Mucosa of rectum (tissue), 2 donors: ENCODE measurements around the gene FAM124A.

Source experiments
- H3K27ac ChIP-seq, 2 donors: one replicate each; pipeline ENCODE4 v1.7.0; 2013; ENCODE audit warnings: inconsistent platforms in 2 of 2, low read depth in 2 of 2, low read length in 2 of 2
- H3K27me3 ChIP-seq, 2 donors: one replicate each; pipeline ENCODE4 v1.7.0; 2013; ENCODE audit warnings: low read length in 2 of 2; ENCODE audit not compliant: control insufficient read depth in 2 of 2, insufficient read depth in 2 of 2
- H3K36me3 ChIP-seq, 2 donors: one replicate each; pipeline ENCODE4 v1.7.0; 2013; ENCODE audit warnings: low read length in 2 of 2; ENCODE audit not compliant: control insufficient read depth in 2 of 2, insufficient read depth in 2 of 2
- H3K4me1 ChIP-seq, 2 donors: one replicate each; pipeline ENCODE4 v1.7.0; 2013; ENCODE audit warnings: low read length in 2 of 2, mild to moderate bottlenecking in 1 of 2; ENCODE audit not compliant: control insufficient read depth in 2 of 2, insufficient read depth in 2 of 2
- H3K4me3 ChIP-seq, 2 donors: one replicate each; pipeline ENCODE4 v1.7.0; 2013; ENCODE audit warnings: low read length in 2 of 2
- H3K9ac ChIP-seq, 2 donors: one replicate each; pipeline ENCODE4 v1.7.0; 2013; ENCODE audit warnings: low read length in 2 of 2, low read depth in 1 of 2, mild to moderate bottlenecking in 1 of 2
- H3K9me3 ChIP-seq, 2 donors: one replicate each; pipeline ENCODE4 v1.7.0; 2013; ENCODE audit warnings: low read length in 2 of 2; ENCODE audit not compliant: control insufficient read depth in 2 of 2
- donor health status: healthy.
- donor health status: Normal muscosa, but diverticular disease.

FAM124A gene

DNA sequence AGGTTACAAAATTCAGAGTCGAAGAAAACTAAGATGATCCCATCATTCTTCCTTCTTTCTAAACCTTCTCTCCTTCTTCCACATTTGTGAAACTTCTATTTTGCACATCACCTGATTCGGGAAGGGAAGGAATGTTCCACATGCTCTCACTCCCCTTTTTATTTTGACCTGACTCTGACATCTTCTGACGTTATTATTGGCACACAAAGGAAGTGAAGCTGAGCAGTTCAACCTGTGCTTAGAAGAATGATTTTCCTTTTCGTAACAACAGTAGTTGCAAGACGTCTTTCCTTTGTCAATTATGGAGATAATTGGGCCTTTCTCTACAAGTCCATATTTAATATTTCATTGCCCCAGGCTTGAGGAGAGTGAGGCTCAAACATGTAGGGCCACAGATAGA lies 18.0 kb downstream of the FAM124A start:
- H3K9ac ChIP-seq: no peak overlapping the region
- H3K27me3 ChIP-seq: no peaks in the 10 kb centered on the region
- H3K4me1 ChIP-seq: no peaks in the 10 kb centered on the region
- no peak overlapping the region for H3K4me3 ChIP-seq
- H3K9me3 ChIP-seq: no peaks in the 10 kb centered on the region
- H3K36me3 ChIP-seq: no peaks in the 10 kb centered on the region
- H3K27ac ChIP-seq: no peak overlapping the region

DNA sequence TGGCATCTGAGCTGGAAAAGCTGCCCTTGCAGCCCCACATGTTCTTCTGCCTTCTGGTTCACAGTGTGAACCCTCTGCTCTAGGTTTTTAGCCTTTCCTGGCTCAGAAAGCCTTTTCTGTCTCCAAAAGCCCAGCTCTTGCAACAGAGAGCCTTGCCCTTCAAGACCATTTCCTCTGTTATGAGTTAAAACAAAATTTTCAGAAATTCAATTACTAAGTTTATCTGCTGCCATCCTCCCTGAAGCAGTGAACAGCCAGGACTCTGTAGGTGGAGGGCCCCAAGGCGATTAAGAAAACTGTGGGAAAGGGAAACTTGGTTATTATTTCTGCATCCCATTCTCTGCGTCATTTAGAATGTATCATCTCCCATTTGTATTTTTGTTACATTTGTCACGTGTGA lies 18.8 kb downstream of the FAM124A start:
- Histone ChIP-seq H3K36me3 (no peaks in the 10 kb centered on the region), H3K9ac (no peak overlapping the region), H3K9me3 (no peaks in the 10 kb centered on the region), H3K4me1 (no peaks in the 10 kb centered on the region), H3K27me3 (no peaks in the 10 kb centered on the region), H3K27ac (no peak overlapping the region), H3K4me3 (no peak overlapping the region)

DNA sequence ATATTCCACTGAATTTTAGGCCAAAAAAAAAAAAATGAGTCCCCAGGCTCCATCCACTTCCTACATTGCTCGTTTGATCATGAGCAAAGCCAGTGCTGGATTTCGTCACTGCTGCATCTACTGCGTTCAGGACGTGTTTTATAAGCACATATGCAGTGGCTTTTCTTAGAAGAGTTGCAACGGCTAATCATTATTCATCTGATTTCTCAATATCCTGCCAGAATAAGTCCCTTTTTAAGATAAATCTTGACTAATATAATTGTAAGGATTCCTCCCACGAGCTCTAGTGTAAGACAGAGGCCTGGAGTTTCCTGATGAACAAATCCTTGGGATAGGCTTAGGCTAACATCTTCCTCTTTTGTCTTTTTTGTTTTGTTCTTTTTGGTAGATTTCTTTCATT lies 19.5 kb downstream of the FAM124A start:
- H3K4me1 ChIP-seq: no peaks in the 10 kb centered on the region
- no peak overlapping the region for H3K4me3 ChIP-seq
- H3K36me3 ChIP-seq: no peaks in the 10 kb centered on the region

DNA sequence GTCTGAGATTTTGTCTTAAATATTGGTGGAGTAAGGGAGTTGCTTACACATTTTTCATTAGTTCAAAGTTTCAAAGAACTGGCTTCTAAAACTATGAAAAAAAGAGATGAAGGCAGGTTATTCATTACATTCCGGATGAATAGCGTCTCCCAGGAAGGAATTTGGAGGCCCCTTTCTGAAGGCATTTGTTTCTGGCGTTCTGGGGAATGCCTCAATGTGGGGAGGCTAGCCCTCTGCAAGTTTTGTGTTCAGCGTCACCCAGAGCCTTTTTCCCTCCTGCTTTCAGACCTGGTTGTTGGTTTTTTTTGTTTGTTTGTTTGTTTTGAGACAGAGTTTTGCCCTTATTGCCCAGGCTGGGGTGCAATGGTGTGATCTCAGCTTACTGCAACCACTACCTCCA lies 21.0 kb downstream of the FAM124A start:
- no peak overlapping the region for H3K27ac ChIP-seq
- H3K9me3 ChIP-seq: no peaks in the 10 kb centered on the region
- H3K36me3 ChIP-seq: no peaks in the 10 kb centered on the region
- no peaks in the 10 kb centered on the region for H3K4me1 ChIP-seq
- H3K4me3 ChIP-seq: no peak overlapping the region
- H3K27me3 ChIP-seq: no peaks in the 10 kb centered on the region
- no peak overlapping the region for H3K9ac ChIP-seq

More for the DNA sequence above, 19.5 kb downstream of the FAM124A start:
- H3K27me3 ChIP-seq: no peaks in the 10 kb centered on the region
- no peaks in the 10 kb centered on the region for H3K9me3 ChIP-seq
- H3K9ac ChIP-seq: no peak overlapping the region
- H3K27ac ChIP-seq: no peak overlapping the region

DNA sequence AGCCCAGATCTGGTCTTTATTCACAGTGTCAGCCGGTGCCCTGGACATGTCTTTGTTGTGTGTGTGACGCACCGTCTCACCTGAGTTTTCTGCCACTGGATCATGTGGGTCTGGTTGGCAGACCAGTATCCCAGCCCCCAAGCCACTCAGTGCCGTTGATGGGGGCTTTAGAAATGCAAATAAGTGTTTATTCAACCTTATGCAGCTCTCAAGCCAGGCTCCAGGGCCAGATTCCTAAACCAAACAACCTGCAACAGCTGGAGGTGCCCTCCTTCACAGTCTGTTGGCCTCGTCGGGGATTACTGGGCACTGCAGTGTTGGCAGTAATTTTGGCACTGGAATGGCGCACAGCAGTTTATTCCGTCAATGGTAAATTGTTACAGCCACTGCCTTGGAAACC lies 21.6 kb downstream of the FAM124A start:
- Histone ChIP-seq H3K27ac (no peak overlapping the region), H3K27me3 (no peaks in the 10 kb centered on the region), H3K36me3 (no peaks in the 10 kb centered on the region), H3K9me3 (no peaks in the 10 kb centered on the region), H3K4me1 (no peaks in the 10 kb centered on the region), H3K9ac (no peak overlapping the region), H3K4me3 (no peak overlapping the region)

DNA sequence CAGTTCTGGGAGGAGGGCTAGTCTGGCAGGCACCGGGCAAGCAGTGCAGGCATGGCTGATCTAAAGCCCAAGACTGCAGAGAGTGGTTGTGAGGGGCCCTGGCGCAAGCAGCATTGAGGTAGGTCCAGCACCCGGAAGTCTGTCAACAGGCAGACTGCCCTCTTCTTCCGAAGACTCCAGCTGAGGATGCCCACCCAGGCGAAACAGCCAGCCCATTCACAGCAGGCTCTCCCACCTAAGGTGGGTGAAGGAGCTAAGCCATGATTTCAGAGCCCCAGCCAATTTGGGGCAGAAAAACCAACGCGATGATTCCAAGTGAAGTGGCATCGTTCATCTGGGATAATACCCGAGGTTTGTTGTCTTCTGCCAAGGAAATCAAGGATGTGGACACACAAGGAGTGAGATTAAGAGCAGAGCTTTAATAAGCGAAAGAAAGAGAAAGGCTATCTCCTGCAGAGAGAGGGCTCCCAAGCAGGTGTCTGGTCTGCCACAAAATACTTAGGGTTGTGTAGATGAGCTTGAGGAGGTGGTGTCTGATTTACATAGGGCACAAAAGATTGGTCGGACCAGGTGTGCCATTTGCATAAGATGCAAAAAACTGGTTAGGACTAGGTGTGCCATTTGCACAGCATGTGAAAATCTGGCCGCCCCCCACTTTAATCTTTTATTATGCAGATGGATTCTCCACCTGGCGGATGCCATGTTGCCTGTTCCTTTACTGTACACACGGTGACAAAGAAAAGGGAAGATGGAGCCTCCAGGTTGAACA lies 22.6 kb downstream of the FAM124A start:
- H3K9ac ChIP-seq: no peak overlapping the region
- no peaks in the 10 kb centered on the region for H3K9me3 ChIP-seq
- no peaks in the 10 kb centered on the region for H3K36me3 ChIP-seq
- H3K27me3 ChIP-seq: no peaks in the 10 kb centered on the region
- no peak overlapping the region for H3K4me3 ChIP-seq
- no peaks in the 10 kb centered on the region for H3K4me1 ChIP-seq
- no peak overlapping the region for H3K27ac ChIP-seq

DNA sequence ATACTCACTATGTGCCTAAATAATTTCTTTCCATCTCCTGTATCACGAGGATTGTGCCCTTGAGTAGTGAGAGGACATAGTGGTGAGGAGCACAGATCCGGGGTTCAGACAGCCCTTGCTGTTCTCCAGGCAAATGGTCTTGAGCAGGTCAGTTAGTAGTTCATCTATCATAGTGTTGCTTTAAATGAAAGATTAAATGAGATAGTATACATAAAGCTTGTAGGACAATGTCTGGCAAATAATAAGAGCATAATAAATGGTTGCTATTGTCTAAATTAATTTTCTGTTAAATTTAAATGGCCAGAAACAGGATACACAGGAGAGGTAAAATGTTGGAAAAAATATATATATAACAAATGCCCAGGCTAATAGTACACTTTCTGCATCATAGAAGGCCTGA lies 23.4 kb downstream of the FAM124A start:
- Histone ChIP-seq H3K27me3 (no peaks in the 10 kb centered on the region), H3K36me3 (no peaks in the 10 kb centered on the region), H3K4me3 (no peak overlapping the region), H3K9ac (no peak overlapping the region), H3K9me3 (no peaks in the 10 kb centered on the region), H3K4me1 (no peaks in the 10 kb centered on the region), H3K27ac (no peak overlapping the region)

DNA sequence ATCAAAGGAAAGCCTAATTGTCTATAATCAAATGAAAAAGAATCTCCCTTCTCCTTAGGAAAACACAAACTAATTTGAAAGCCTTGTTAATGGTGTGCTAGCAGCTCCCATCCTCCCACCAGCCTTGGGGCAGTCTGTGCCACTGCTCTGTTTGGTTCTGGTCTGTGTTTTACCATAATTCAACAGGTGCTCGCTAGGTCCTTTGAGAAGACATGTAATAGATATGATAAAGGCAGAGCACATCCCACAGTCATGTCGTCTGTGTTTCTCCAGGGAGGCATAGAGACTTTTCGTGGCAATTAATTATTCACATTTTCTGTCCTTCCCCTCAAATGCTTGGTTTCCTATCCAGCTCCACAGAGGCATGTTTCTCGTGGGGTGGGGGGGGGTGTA lies 23.8 kb downstream of the FAM124A start:
- H3K36me3 ChIP-seq: no peaks in the 10 kb centered on the region
- no peak overlapping the region for H3K9ac ChIP-seq
- H3K4me3 ChIP-seq: no peak overlapping the region
- H3K27ac ChIP-seq: no peak overlapping the region
- no peaks in the 10 kb centered on the region for H3K9me3 ChIP-seq
- H3K4me1 ChIP-seq: no peaks in the 10 kb centered on the region
- H3K27me3 ChIP-seq: no peaks in the 10 kb centered on the region

DNA sequence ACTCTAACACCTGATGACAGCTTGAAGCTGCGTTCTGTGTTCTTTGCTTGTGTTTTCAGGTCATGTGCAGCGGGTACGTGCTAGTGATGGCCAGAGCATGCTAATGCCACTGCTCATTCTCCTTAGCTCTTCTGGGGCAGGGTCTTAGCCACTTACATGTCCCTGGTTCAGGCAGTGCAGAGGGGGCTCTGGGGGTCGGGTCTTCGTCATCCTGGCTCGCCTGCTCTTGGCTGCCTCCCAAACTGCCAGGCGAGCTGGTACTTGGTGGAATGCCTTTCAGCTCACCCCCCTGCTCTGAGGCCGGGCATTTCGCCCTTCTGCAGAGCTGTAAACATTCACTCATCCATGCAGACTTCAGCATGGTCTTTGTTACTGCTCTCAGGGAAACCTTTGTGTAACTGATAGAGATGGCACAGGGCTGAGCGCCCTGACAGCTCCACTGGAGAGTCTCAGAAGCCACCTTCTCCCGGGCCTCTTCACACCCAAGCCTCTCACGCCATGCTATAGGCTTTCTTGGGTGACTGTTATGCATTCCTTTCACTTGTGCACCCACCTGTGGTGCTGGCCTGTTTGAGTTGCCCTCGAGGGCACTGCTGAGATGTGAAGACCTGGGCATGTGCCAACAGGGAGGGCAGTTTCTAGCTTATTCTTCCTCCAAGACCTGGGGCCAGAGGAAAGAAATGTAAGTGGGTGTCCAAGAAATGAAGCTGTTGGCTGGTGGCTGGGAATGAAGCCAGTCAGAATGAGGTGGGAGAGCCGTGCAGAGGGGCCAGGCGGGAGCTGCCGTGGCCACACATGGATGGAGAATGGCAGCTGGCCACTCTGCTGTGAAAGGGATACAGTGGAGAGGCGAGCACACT lies 24.4 kb downstream of the FAM124A start:
- H3K36me3 ChIP-seq: no peaks in the 10 kb centered on the region
- no peak overlapping the region for H3K4me3 ChIP-seq
- H3K9ac ChIP-seq: no peak overlapping the region
- H3K4me1 ChIP-seq: no peaks in the 10 kb centered on the region
- no peaks in the 10 kb centered on the region for H3K27me3 ChIP-seq
- H3K27ac ChIP-seq: no peak overlapping the region
- no peaks in the 10 kb centered on the region for H3K9me3 ChIP-seq

DNA sequence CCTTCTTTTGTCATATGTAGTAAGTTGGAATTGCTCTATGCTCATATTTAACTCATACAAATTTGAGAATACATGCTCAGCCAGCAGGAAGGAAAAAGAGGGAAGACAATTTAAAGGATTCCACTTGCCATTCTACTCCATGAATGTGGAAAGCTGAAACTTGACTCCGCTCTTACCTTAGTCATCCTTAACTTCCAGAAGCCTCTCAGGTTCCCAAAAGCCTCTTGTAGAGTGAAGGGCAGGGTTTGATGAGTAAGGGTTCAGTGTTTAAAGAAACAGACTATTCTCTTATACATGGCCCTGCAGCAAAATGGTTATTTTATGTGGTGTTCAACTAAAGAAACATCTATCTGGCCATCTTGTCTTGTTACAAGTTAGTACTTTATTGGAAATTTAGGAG lies 27.1 kb downstream of the FAM124A start:
- Histone ChIP-seq H3K4me3 (no peak overlapping the region), H3K36me3 (no peaks in the 10 kb centered on the region), H3K9me3 (no peaks in the 10 kb centered on the region), H3K4me1 (no peaks in the 10 kb centered on the region), H3K27ac (no peak overlapping the region), H3K27me3 (no peaks in the 10 kb centered on the region), H3K9ac (no peak overlapping the region)
